ENCODE results near the gene APBB1. TPM values are rescaled to one million over a fixed set of nuclear protein-coding genes. Genes with fewer than 3 reads are reported as not detected.

The APBB1 gene
- total and polyA plus RNA-seq, 2 of the 4 experiments (the other 2 are of a cell fraction): 39.4 to 44.1 TPM

GRCh38 chr11:6457581-6458320 is 38.9 kb upstream of the APBB1 start:
- H2AFZ ChIP-seq (replicated peaks; ENCODE audit: low read length, poor library complexity): no peak overlapping the region
- H2BK5ac ChIP-seq (ENCODE audit: low read depth, low read length, poor library complexity, severe bottlenecking): no peak overlapping the region
- H2BK120ac ChIP-seq (ENCODE audit: low read depth, low read length): no peak overlapping the region
- BruUV-seq (replicated peaks): no TSS peak
- no peak overlapping the region for H3K4me3 ChIP-seq (ENCODE audit: insufficient read depth, low read depth, low read length)
- H3K18ac ChIP-seq (ENCODE audit: low read depth, low read length): no peak overlapping the region
- H3K4me2 ChIP-seq (ENCODE audit: low read depth, low read length): no peak overlapping the region
- dilution Hi-C loops (cut with HindIII; ENCODE audit: low sequenced_read_pairs, unreplicated experiment) (no loop called here), in situ Hi-C loops (cut with MboI; ENCODE audit: low sequenced_read_pairs) (no loop called here), intact Hi-C loops (cut with micrococcal nuclease) (no loop called here)
- H2AK9ac ChIP-seq (replicated peaks; ENCODE audit: low read depth, low read length, poor library complexity): no peak overlapping the region
- DNase-seq (no peak), ATAC-seq (ENCODE audit: low read depth) (no peak)
- H3K4me1 ChIP-seq (ENCODE audit: control insufficient read depth, insufficient read depth, low read length): no peaks in the 10 kb centered on the region
- H4K20me1 ChIP-seq (ENCODE audit: insufficient read depth, low read length): 0 out of 2 replicates have a peak, but pooled peaks cover 5% of the 10 kb centered on the region
- WGBS, 2 experiments (ENCODE audit: extremely low coverage in 2 of 2, insufficient read length in 1 of 2): 86% methylated on average over 4 of the region's 26 CpGs; no CpG with 5 or more reads in 1 of the 2 experiments
- no peaks in the 10 kb centered on the region for H3K27me3 ChIP-seq (ENCODE audit: control insufficient read depth, insufficient read depth, low read length)
- H2BK20ac ChIP-seq (ENCODE audit: low read depth, low read length): no peak overlapping the region
- peaks cover 51% of the 10 kb centered on the region for H3K36me3 ChIP-seq (ENCODE audit: control insufficient read depth, insufficient read depth, low read length)
- peaks cover 0 to 8% of the 10 kb centered on the region in 2 experiments; a peak in 1 of 4 replicates for H3K79me1 ChIP-seq (ENCODE audit: low read depth in 1 of 2, low read length in 2 of 2)
- H4K8ac ChIP-seq (ENCODE audit: low read depth in 2 of 2, low read length in 2 of 2): no peak overlapping the region
- no peak overlapping the region for H3K14ac ChIP-seq (replicated peaks; ENCODE audit: low read depth, low read length)
- H3K9me3 ChIP-seq (ENCODE audit: control insufficient read depth, insufficient read depth, low read length): no peaks in the 10 kb centered on the region
- CTCF ChIA-PET: no interaction called here
- no peak overlapping the region for H3K27ac ChIP-seq (ENCODE audit: insufficient read depth, low read length)
- no peak overlapping the region for H3K9ac ChIP-seq (ENCODE audit: low read depth, low read length)
- POLR2A ChIA-PET (ENCODE audit: unreplicated experiment): no interaction called here
- no peak overlapping the region for H3K56ac ChIP-seq (ENCODE audit: extremely low read depth, insufficient read depth, low read length)
- H4K5ac ChIP-seq (ENCODE audit: low read depth, low read length): no peak overlapping the region
- no peak overlapping the region for H3K23ac ChIP-seq (ENCODE audit: low read depth, low read length)
- H2BK15ac ChIP-seq (ENCODE audit: low read depth, low read length): no peak overlapping the region
- no peak overlapping the region for H3K4ac ChIP-seq (ENCODE audit: low read depth, low read length)
- no peak overlapping the region for H4K91ac ChIP-seq (ENCODE audit: insufficient read depth, low read depth, low read length)
- TF ChIP-seq MAZ (IDR thresholded peaks at IDR 0.05; ENCODE audit: borderline replicate concordance, low read depth, low read length) (no peak), MAFK (IDR thresholded peaks at IDR 0.05; ENCODE audit: low read depth, low read length) (no peak), CHD1 (IDR thresholded peaks at IDR 0.05; ENCODE audit: low read depth, low read length) (no peak), BHLHE40 (IDR thresholded peaks at IDR 0.05; ENCODE audit: low read depth, low read length) (no peak), RFX5 (IDR thresholded peaks at IDR 0.05; ENCODE audit: low read depth, low read length) (no peak), FOS (IDR thresholded peaks at IDR 0.05; ENCODE audit: low read depth, low read length) (no peak), POLR2A (IDR thresholded peaks at IDR 0.05; ENCODE audit: low read depth, low read length) (no peak), RAD21 (IDR thresholded peaks at IDR 0.05; ENCODE audit: low read length) (no peak), RCOR1 (IDR thresholded peaks at IDR 0.05; ENCODE audit: insufficient replicate concordance, low read length) (no peak), SMC3 (IDR thresholded peaks at IDR 0.05; ENCODE audit: low read depth, low read length) (no peak), MXI1 (IDR thresholded peaks at IDR 0.05; ENCODE audit: borderline replicate concordance, low read depth, low read length) (no peak), NFE2L2 (IDR thresholded peaks at IDR 0.05; ENCODE audit: low read depth, low read length) (no peak), CEBPB (IDR thresholded peaks at IDR 0.05; ENCODE audit: low read depth, low read length) (no peak)
- TF ChIP-seq, protein P1, sequence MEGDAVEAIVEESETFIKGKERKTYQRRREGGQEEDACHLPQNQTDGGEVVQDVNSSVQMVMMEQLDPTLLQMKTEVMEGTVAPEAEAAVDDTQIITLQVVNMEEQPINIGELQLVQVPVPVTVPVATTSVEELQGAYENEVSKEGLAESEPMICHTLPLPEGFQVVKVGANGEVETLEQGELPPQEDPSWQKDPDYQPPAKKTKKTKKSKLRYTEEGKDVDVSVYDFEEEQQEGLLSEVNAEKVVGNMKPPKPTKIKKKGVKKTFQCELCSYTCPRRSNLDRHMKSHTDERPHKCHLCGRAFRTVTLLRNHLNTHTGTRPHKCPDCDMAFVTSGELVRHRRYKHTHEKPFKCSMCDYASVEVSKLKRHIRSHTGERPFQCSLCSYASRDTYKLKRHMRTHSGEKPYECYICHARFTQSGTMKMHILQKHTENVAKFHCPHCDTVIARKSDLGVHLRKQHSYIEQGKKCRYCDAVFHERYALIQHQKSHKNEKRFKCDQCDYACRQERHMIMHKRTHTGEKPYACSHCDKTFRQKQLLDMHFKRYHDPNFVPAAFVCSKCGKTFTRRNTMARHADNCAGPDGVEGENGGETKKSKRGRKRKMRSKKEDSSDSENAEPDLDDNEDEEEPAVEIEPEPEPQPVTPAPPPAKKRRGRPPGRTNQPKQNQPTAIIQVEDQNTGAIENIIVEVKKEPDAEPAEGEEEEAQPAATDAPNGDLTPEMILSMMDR (conservative IDR thresholded peaks at IDR 0.05; ENCODE audit: low read depth, low read length): no peak
- TF ChIP-seq, protein P2, sequence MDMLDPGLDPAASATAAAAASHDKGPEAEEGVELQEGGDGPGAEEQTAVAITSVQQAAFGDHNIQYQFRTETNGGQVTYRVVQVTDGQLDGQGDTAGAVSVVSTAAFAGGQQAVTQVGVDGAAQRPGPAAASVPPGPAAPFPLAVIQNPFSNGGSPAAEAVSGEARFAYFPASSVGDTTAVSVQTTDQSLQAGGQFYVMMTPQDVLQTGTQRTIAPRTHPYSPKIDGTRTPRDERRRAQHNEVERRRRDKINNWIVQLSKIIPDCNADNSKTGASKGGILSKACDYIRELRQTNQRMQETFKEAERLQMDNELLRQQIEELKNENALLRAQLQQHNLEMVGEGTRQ (IDR thresholded peaks at IDR 0.05; ENCODE audit: low read depth, low read length): no peak
- TF ChIP-seq, protein P3, sequence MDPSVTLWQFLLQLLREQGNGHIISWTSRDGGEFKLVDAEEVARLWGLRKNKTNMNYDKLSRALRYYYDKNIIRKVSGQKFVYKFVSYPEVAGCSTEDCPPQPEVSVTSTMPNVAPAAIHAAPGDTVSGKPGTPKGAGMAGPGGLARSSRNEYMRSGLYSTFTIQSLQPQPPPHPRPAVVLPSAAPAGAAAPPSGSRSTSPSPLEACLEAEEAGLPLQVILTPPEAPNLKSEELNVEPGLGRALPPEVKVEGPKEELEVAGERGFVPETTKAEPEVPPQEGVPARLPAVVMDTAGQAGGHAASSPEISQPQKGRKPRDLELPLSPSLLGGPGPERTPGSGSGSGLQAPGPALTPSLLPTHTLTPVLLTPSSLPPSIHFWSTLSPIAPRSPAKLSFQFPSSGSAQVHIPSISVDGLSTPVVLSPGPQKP (IDR thresholded peaks at IDR 0.05; ENCODE audit: borderline replicate concordance, low read depth, low read length): no peak
- H2AK5ac ChIP-seq (ENCODE audit: low read depth, low read length): no peak overlapping the region
- peaks cover 4% of the 10 kb centered on the region; the same call in 1 of the 2 replicates for H3K9me1 ChIP-seq (ENCODE audit: insufficient read depth, low read length)
